Activated CD4-positive, alpha-beta memory T cell treated with anti-CD3 and anti-CD28 coated beads, Interleukin-2, amount 10 ng/mL, durations not matched to agents 7 days and 5 days (primary cell): ENCODE measurements around the gene PPP1R37. TPM values are rescaled to one million over a fixed set of nuclear protein-coding genes. Genes with fewer than 3 reads are reported as not detected.
A peak's percentile ranks its signal among the peaks of the same experiment; 100 is the strongest.

Source experiments
- CTCF ChIA-PET: fragments of 350-600 bp; sonication (Branson Sonifier 250); formaldehyde crosslinking; loops from one replicate; lab custom pipeline; 2021; ENCODE audit warnings: antibody characterized with exemption, inconsistent platforms; lab: Charles Lee
- POLR2A ChIA-PET: fragments of 350-600 bp; sonication (Branson Sonifier 250); formaldehyde crosslinking; loops from one replicate; lab custom pipeline; 2021; ENCODE audit warnings: antibody characterized with exemption; lab: Charles Lee
- DNase-seq: peaks from one replicate; pipeline ENCODE4 v3.0.0-alpha.2; 2020
- H3K27ac Mint-ChIP-seq: one replicate; pipeline ENCODE4 v1.8.0; 2021; ENCODE audit warnings: mild to moderate bottlenecking, mixed read lengths
- H3K27me3 Mint-ChIP-seq: one replicate; pipeline ENCODE4 v1.8.0; 2021; ENCODE audit warnings: mixed read lengths
- H3K36me3 Mint-ChIP-seq: one replicate; pipeline ENCODE4 v1.8.0; 2021; ENCODE audit warnings: low read depth, mixed read lengths
- H3K4me1 Mint-ChIP-seq: one replicate; pipeline ENCODE4 v1.8.0; 2021; ENCODE audit warnings: mixed read lengths
- H3K4me3 Mint-ChIP-seq: one replicate; pipeline ENCODE4 v1.8.0; 2021; ENCODE audit warnings: mild to moderate bottlenecking, mixed read lengths
- H3K9me3 Mint-ChIP-seq: one replicate; pipeline ENCODE4 v1.8.0; 2021; ENCODE audit warnings: mixed read lengths
- total RNA-seq, 2 experiments: library from RNA; stranded (reverse); gene quantifications; one replicate each; pipeline ENCODE4 v1.2.3, GENCODE V29; 2021

Gene PPP1R37
- total RNA-seq, 2 experiments from 2014 or later = 16.3 to 16.4 TPM

DNA sequence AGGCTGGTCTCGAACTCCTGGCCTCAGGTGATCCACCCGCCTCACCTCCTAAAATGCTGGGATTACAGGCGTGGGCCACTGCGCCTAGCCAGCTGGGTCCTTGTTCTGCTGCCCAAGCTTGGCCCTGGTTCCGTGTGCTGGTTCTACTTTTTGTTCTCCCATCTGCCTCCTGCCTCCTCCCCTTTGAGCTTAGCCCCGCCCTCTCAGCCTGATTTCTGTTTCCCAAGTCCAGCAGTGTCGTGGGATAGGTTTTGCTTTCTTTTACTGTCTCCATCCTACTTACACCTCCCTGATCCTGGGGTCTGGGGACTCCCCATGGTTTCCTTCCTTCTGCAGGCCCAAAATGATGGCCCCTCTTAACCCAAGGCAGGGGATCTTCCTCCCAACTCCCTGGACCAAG, 88.0 kb downstream of the PPP1R37 start:
- Mint-ChIP-seq H3K36me3 (peaks cover 14% of the 10 kb centered on the region), H3K9me3 (no peaks in the 10 kb centered on the region), H3K27ac (no peak overlapping the region), H3K4me3 (peak overlapping the region; percentile 63), H3K4me1 (peaks cover 33% of the 10 kb centered on the region), H3K27me3 (no peaks in the 10 kb centered on the region)
- CTCF ChIA-PET = no interaction called here
- no peak for DNase-seq
- POLR2A ChIA-PET = interaction anchor here (1.2 to 1.6 kb wide), 2 partner anchors 9 to 16 kb away, joined by 3 to 6 read pairs; no protein-coding TSS in a partner anchor

DNA sequence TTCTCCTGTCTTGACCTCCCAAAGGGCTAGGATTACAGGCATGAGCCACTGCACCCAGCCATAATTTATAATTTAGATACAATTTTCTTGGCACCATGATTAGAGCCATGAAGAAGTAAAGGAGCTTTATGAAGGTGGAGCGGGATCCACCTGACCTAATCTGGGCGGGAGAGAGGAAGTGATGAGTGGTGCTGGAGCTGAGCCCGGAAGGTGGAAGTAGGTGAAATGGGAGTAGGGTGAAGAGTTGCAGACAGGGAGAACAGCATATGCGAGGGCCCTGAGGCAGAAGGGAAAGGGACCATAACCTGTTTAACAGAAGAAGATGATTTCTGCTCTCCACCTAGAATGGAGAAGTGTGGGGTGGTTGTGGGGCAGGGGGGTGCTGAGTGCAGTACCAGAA, 89.8 kb downstream of the PPP1R37 start:
- Mint-ChIP-seq H3K27me3 (no peaks in the 10 kb centered on the region), H3K36me3 (peaks cover 14% of the 10 kb centered on the region), H3K4me1 (peaks cover 29% of the 10 kb centered on the region), H3K27ac (no peak overlapping the region), H3K4me3 (no peak overlapping the region), H3K9me3 (no peaks in the 10 kb centered on the region)
- ChIA-PET POLR2A (interaction anchor here (1.3 kb wide), 1 partner anchor 144 kb away, joined by 3 read pairs; the partner anchor contains the start of gene CLASRP), CTCF (interaction anchor here (0.6 to 2.0 kb wide), 2 partner anchors 156 to 205 kb away, joined by 4 to 6 read pairs; no protein-coding TSS in a partner anchor)
- no peak for DNase-seq

DNA sequence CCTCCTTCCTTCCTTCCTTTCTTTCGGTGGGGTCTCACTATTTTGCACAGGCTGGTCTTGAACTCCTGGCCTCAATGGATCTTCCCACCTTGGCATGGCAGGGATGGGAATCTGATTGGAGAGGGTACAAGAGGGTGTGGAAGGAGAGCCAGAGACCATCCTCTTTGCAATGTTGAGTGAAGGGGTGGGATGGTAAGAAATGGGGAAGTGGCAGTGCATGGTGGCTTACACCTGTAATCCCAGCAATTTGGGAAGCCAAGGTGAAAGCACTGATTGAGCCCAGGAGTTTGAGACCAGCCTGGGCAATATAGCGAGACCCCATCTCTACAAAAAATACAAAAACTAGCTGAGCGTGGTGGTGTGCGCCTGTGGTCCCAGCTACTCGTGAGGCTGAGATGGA, 91.1 kb downstream of the PPP1R37 start:
- H3K4me1 Mint-ChIP-seq = peaks cover 27% of the 10 kb centered on the region
- H3K9me3 Mint-ChIP-seq = no peaks in the 10 kb centered on the region
- no peaks in the 10 kb centered on the region for H3K27me3 Mint-ChIP-seq
- peaks cover 14% of the 10 kb centered on the region for H3K36me3 Mint-ChIP-seq
- H3K4me3 Mint-ChIP-seq = no peak overlapping the region
- DNase-seq = no peak
- no peak overlapping the region for H3K27ac Mint-ChIP-seq
- CTCF ChIA-PET = interaction anchor here (0.5 to 2.0 kb wide), 5 partner anchors 12 to 744 kb away, joined by 3 to 6 read pairs (median 3); no protein-coding TSS in a partner anchor
- POLR2A ChIA-PET = no interaction called here

DNA sequence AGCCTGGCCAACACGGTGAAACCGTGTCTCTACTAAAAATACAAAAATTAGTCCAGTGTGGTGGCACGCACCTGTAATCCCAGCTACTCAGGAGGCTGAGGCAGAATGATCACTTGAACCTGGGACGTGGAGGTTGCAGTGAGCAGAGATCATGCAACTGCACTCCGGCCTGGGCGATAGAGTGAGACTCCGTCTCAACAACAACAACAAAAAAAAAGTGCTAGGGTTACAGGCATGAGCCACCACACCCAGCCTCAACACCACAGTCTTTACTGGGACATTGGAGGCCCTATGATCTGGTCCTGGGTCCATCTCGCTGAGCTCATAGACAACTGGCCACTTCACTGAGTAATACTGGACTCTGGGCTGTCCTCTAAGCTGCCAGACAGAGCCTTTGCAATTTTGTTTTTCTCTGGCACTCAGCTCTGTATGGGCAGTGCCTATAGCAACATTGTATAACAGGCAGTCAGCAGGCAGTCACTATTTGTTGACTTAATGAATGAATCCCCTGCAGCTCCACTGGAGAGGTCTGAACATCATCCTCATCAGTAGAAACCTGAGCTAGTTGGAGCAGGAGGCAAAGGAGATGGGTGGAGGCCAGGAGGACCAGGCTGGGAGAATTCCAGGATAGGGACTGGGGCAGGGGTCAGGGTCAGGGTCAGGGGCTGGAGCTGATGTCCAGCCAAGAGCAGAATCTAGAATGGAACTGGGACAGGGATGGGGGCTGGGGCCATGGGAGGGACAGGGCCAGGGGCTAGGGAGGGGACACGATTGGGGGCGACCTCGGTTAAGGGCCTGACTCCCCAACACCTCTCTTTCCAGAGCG, 93.7 kb downstream of the PPP1R37 start:
- H3K27ac Mint-ChIP-seq = no peak overlapping the region
- H3K36me3 Mint-ChIP-seq = peaks cover 2% of the 10 kb centered on the region
- peaks cover 11% of the 10 kb centered on the region for H3K4me1 Mint-ChIP-seq
- no peak overlapping the region for H3K4me3 Mint-ChIP-seq
- no peak for DNase-seq
- no peaks in the 10 kb centered on the region for H3K27me3 Mint-ChIP-seq
- CTCF ChIA-PET = interaction anchor here (0.8 to 1.3 kb wide), 5 partner anchors 8 to 152 kb away, joined by 3 to 5 read pairs (median 3); partner anchors contain the start of genes BLOC1S3 and TRAPPC6A
- H3K9me3 Mint-ChIP-seq = no peaks in the 10 kb centered on the region
- POLR2A ChIA-PET = interaction anchor here (1.1 to 1.3 kb wide), 2 partner anchors 9 to 15 kb away, joined by 3 to 5 read pairs; partner anchors contain the start of gene TRAPPC6A

DNA sequence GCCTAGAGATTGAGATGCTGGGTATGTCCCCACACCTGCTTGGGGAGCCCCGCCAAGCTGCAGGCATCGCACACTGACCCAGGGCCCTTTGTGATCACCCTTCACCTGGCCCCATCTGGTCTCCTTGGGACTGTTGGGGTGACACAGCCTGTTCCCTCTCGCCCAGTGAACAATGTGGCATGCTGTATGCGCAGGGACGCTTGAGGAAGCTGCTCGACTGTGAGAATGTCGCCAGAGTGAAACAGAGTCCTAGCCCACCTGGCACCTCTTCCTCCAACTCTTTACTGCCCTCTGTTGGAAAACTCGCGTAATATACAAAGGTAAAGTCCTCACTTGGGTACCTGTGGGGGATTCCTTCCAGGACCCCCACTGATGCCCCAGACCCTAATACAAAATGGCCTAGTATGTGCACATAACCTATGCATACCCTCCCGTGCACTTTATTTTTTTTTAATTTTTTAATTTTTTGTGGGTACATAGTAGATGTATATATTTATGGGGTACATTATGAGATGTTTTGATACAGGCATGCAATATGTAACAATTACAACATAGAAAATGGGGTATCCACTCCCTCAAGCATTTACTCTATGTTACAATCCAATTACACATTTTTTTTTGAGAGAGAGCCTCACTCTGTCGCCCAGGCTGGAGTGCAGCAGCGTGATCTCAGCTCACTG, 94.6 kb downstream of the PPP1R37 start:
- CTCF ChIA-PET = interaction anchor here (0.6 to 1.3 kb wide), 6 partner anchors 9 to 452 kb away, joined by 3 to 5 read pairs (median 4); partner anchors contain the start of genes BLOC1S3 and TRAPPC6A
- POLR2A ChIA-PET = interaction anchor here (1.1 to 1.3 kb wide), 2 partner anchors 10 to 16 kb away, joined by 3 to 5 read pairs; partner anchors contain the start of gene TRAPPC6A
- H3K4me1 Mint-ChIP-seq = peaks cover 9% of the 10 kb centered on the region

DNA sequence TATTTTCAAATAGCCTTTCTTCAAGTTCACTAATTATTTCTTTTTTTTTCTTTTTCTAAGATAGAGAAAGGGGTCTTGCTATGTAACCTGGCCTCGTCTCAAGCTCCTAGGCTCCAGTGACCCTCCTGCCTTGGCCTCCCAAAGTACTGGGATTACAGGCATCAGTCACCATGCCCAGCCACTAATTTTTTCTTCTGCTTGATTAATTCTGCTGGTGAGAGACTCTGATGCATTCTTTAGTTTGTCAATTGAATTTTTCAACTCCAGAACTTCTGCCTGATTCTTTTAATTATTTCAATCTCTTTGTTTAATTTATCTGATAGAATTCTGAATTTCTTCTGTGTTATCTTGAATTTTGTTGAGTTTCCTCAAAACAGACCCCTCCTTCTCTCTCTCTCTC, 97.0 kb downstream of the PPP1R37 start:
- CTCF ChIA-PET = no interaction called here
- Mint-ChIP-seq H3K36me3 (no peaks in the 10 kb centered on the region), H3K27me3 (no peaks in the 10 kb centered on the region), H3K4me1 (peaks cover 3% of the 10 kb centered on the region), H3K27ac (no peak overlapping the region), H3K9me3 (no peaks in the 10 kb centered on the region), H3K4me3 (no peak overlapping the region)
- POLR2A ChIA-PET = no interaction called here
- no peak for DNase-seq

More for the DNA sequence above, 94.6 kb downstream of the PPP1R37 start:
- H3K27ac Mint-ChIP-seq = no peak overlapping the region
- no peaks in the 10 kb centered on the region for H3K27me3 Mint-ChIP-seq
- no peaks in the 10 kb centered on the region for H3K9me3 Mint-ChIP-seq
- H3K36me3 Mint-ChIP-seq = no peaks in the 10 kb centered on the region
- DNase-seq = peak; percentile 36
- no peak overlapping the region for H3K4me3 Mint-ChIP-seq

DNA sequence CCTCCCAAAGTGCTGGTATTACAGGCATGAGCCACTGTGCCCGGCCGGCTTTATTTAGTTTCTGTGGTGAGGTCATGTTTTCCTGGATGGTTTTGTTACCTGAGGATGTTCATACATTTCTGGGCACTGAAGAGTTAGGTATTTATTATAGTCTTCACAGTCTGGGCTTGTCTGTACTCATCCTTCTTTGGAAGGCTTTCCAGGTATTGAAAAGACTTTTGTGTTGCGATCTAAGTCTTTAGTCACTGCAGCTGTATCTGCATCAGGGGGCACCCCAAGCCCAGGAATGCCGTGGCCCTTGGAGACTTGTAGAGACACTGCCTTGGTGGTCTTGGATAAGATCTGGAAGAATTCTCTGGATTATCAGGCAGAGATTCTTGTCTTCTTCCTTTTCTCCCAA, 98.4 kb downstream of the PPP1R37 start:
- DNase-seq = no peak
- H3K27me3 Mint-ChIP-seq = no peaks in the 10 kb centered on the region
- CTCF ChIA-PET = no interaction called here
- H3K4me3 Mint-ChIP-seq = no peak overlapping the region
- no peaks in the 10 kb centered on the region for H3K36me3 Mint-ChIP-seq
- H3K9me3 Mint-ChIP-seq = no peaks in the 10 kb centered on the region
- H3K4me1 Mint-ChIP-seq = peaks cover 3% of the 10 kb centered on the region
- H3K27ac Mint-ChIP-seq = no peak overlapping the region
- POLR2A ChIA-PET = no interaction called here

DNA sequence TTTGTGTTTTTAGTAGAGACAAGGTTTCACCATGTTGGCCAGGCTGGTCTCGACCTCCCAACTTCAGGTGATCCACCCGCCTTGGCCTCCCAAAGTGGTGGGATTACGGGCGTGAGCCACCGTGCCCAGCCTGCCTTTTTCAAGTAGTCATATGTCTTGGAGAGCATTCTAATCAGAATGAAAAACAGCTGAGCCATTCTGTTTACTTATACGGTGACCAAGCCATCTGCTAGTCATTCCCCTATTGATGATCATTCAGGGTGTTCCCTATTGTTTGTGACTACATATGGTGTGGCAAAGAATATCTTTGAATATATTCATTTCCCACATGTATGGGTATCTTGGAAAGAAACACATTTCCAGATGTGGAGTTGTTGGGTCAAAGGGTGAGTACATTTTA, 102.8 kb downstream of the PPP1R37 start:
- no peak for DNase-seq
- H3K27ac Mint-ChIP-seq = no peak overlapping the region
- ChIA-PET CTCF (no interaction called here), POLR2A (no interaction called here)
- no peak overlapping the region for H3K4me3 Mint-ChIP-seq
- H3K27me3 Mint-ChIP-seq = peaks cover 2% of the 10 kb centered on the region
- no peaks in the 10 kb centered on the region for H3K4me1 Mint-ChIP-seq
- no peaks in the 10 kb centered on the region for H3K9me3 Mint-ChIP-seq
- no peaks in the 10 kb centered on the region for H3K36me3 Mint-ChIP-seq

Other genes starting within 250 kb of the PPP1R37 start
- gene NECTIN2, start 246.9 kb upstream of the PPP1R37 start, total RNA-seq = under 1 TPM; 0.25 to 0.38 TPM
- 10 to 100 TPM; 46.6 to 47.4 TPM for gene TOMM40, start 201.9 kb upstream of the PPP1R37 start, total RNA-seq
- not detected for gene APOE, start 187.4 kb upstream of the PPP1R37 start, total RNA-seq
- 1 to 10 TPM in 1 of 2 experiments, under 1 TPM in 1; 0.78 to 2.3 TPM for gene APOC1, start 178.6 kb upstream of the PPP1R37 start, total RNA-seq
- gene APOC4, start 150.9 kb upstream of the PPP1R37 start, total RNA-seq = not detected
- not detected for gene APOC2, start 147.1 kb upstream of the PPP1R37 start, total RNA-seq
- 10 to 100 TPM; 66.9 to 68.6 TPM for gene CLPTM1, start 137.8 kb upstream of the PPP1R37 start, total RNA-seq
- 10 to 100 TPM; 32.6 to 33.5 TPM for gene RELB, start 91.7 kb upstream of the PPP1R37 start, total RNA-seq
- gene CLASRP, start 54.1 kb upstream of the PPP1R37 start, total RNA-seq = 10 to 100 TPM; 84.3 to 88.0 TPM
- 1 to 10 TPM; 5.4 to 5.9 TPM for gene ZNF296, start 16.7 kb upstream of the PPP1R37 start, total RNA-seq
- gene GEMIN7, start 13.9 kb upstream of the PPP1R37 start, total RNA-seq = 10 to 100 TPM; 31.7 to 35.5 TPM
- gene NKPD1, start 67.8 kb downstream of the PPP1R37 start, total RNA-seq = under 1 TPM; 0.10 to 0.15 TPM
- gene TRAPPC6A, start 85.1 kb downstream of the PPP1R37 start, total RNA-seq = 10 to 100 TPM; 64.4 to 65.0 TPM
- 10 to 100 TPM; 16.3 to 20.4 TPM for gene BLOC1S3, start 85.6 kb downstream of the PPP1R37 start, total RNA-seq
- not detected for gene EXOC3L2, start 152.2 kb downstream of the PPP1R37 start, total RNA-seq
- 10 to 100 TPM; 26.9 to 33.3 TPM for gene MARK4, start 158.1 kb downstream of the PPP1R37 start, total RNA-seq
- not detected for gene CKM, start 229.7 kb downstream of the PPP1R37 start, total RNA-seq
- not detected for gene KLC3, start 247.6 kb downstream of the PPP1R37 start, total RNA-seq